Liver (tissue), 9 donors: Measurements from ENCODE around the gene SGMS1. TPM values are rescaled to one million over a fixed set of nuclear protein-coding genes. Genes with fewer than 3 reads are reported as not detected.

Experiments used
- DNase-seq: peaks from one replicate; pipeline ENCODE4 v3.0.0-alpha.2; 2017; ENCODE audit warnings: low spot score
- H3K27ac ChIP-seq, 2 donors: one replicate each; pipeline ENCODE4 v1.7.0; 2013; ENCODE audit warnings: inconsistent platforms in 2 of 2, low read length in 2 of 2, control low read depth in 1 of 2, low read depth in 1 of 2, mild to moderate bottlenecking in 1 of 2
- H3K27me3 ChIP-seq, 4 donors: one replicate each; pipeline versions ENCODE4 v1.6.1 to v1.7.0; 2013; ENCODE audit warnings: low read length in 3 of 4, inconsistent platforms in 1 of 4, mild to moderate bottlenecking in 1 of 4, moderate library complexity in 1 of 4; ENCODE audit not compliant: control insufficient read depth in 4 of 4, insufficient read depth in 4 of 4
- H3K36me3 ChIP-seq, 4 donors: one replicate each; pipeline versions ENCODE4 v1.6.1 to v1.7.0; 2013; ENCODE audit warnings: low read length in 3 of 4, mild to moderate bottlenecking in 3 of 4, low read depth in 1 of 4, moderate library complexity in 1 of 4; ENCODE audit not compliant: control insufficient read depth in 4 of 4, insufficient read depth in 3 of 4
- H3K4me1 ChIP-seq, 4 donors: one replicate each; pipeline versions ENCODE4 v1.6.1 to v1.7.0; 2013; ENCODE audit warnings: low read length in 3 of 4, mild to moderate bottlenecking in 3 of 4, moderate library complexity in 1 of 4; ENCODE audit not compliant: control insufficient read depth in 4 of 4, insufficient read depth in 4 of 4
- H3K4me3 ChIP-seq, 3 donors: one replicate each; pipeline versions ENCODE4 v1.6.1 to v1.7.0; 2013; ENCODE audit warnings: low read length in 3 of 3, control low read depth in 1 of 3, low read depth in 1 of 3, mild to moderate bottlenecking in 1 of 3
- H3K9ac ChIP-seq, 2 donors: one replicate each; pipeline ENCODE4 v1.7.0; 2013; ENCODE audit warnings: low read length in 2 of 2, mild to moderate bottlenecking in 2 of 2, moderate library complexity in 2 of 2, control low read depth in 1 of 2, low read depth in 1 of 2
- H3K9me3 ChIP-seq, 4 donors: one replicate each; pipeline versions ENCODE4 v1.6.1 to v1.7.0; 2013; ENCODE audit warnings: low read length in 3 of 4; ENCODE audit not compliant: control insufficient read depth in 4 of 4
- ATF3 ChIP-seq: IDR thresholded peaks from 2 replicates; pipeline ENCODE4 v1.6.1; 2016; ENCODE audit warnings: antibody characterized with exemption
- CTCF ChIP-seq: fragments of 150-350 bp; IDR thresholded peaks from 2 replicates; pipeline ENCODE4 v1.5.1; 2017; ENCODE audit warnings: improper control_type of control experiment, low read depth, low read length; ENCODE audit not compliant: missing input control
- EGR1 ChIP-seq, 2 donors: IDR thresholded peaks; 2 replicates each; pipeline ENCODE4 v1.6.1; 2016 to 2018; ENCODE audit warnings: antibody characterized with exemption in 2 of 2, low read depth in 2 of 2
- FOXA1 ChIP-seq: IDR thresholded peaks from 2 replicates; pipeline ENCODE4 v1.6.1; 2016; ENCODE audit warnings: antibody characterized with exemption
- FOXA2 ChIP-seq: IDR thresholded peaks from 2 replicates; pipeline ENCODE4 v1.6.1; 2016; ENCODE audit warnings: antibody characterized with exemption
- GABPA ChIP-seq, 2 donors: IDR thresholded peaks in 1 of 2; conservative IDR thresholded peaks in 1 of 2; 2 replicates each; pipeline ENCODE4 v1.6.1; 2016; ENCODE audit warnings: antibody characterized with exemption in 2 of 2, mild to moderate bottlenecking in 1 of 2, moderate library complexity in 1 of 2
- HNF4A ChIP-seq, 2 donors: conservative IDR thresholded peaks; 2 replicates each; pipeline ENCODE4 v1.6.1; 2016; ENCODE audit warnings: antibody characterized with exemption in 2 of 2, mild to moderate bottlenecking in 2 of 2
- HNF4G ChIP-seq: IDR thresholded peaks from 2 replicates; pipeline ENCODE4 v1.6.1; 2016; ENCODE audit warnings: antibody characterized with exemption
- JUND ChIP-seq, 2 donors: IDR thresholded peaks; 2 replicates each; pipeline ENCODE4 v1.6.1; 2016; ENCODE audit warnings: antibody characterized with exemption in 2 of 2
- NR2F2 ChIP-seq: IDR thresholded peaks from 2 replicates; pipeline ENCODE4 v1.6.1; 2016; ENCODE audit warnings: antibody characterized with exemption
- RAD21 ChIP-seq, 2 donors: IDR thresholded peaks; 2 replicates each; pipeline ENCODE4 v1.6.1; 2016; ENCODE audit warnings: antibody characterized with exemption in 2 of 2, mild to moderate bottlenecking in 2 of 2
- REST ChIP-seq: IDR thresholded peaks from 2 replicates; pipeline ENCODE4 v1.6.1; 2016; ENCODE audit warnings: antibody characterized with exemption, mild to moderate bottlenecking
- RXRA ChIP-seq, 2 donors: IDR thresholded peaks; 2 replicates each; pipeline ENCODE4 v1.6.1; 2017 to 2018; ENCODE audit warnings: antibody characterized with exemption in 2 of 2, mild to moderate bottlenecking in 1 of 2
- TAF1 ChIP-seq: conservative IDR thresholded peaks from 2 replicates; pipeline ENCODE4 v1.6.1; 2016; ENCODE audit warnings: antibody characterized with exemption, mild to moderate bottlenecking
- YY1 ChIP-seq: IDR thresholded peaks from 2 replicates; pipeline ENCODE4 v1.6.1; 2016; ENCODE audit warnings: antibody characterized with exemption, mild to moderate bottlenecking
- WGBS: extraction: QIAGEN DNeasy Blood & Tissue Kit; methylation state at CpG from one replicate; pipeline ENCODE4 v1.1.7; 2013; 5-methylcytosine and 5-hydroxymethylcytosine counted together
- polyA plus RNA-seq, 2 donors: library from polyadenylated mRNA; stranded (reverse) in 1 of 2; unstranded in 1 of 2; fragments of 200-250 nt in 1 of 2; fragments of >200 nt in 1 of 2; fragmentation: Nextera tagmentation in 1 of 2; extraction: Ambion mirVana in 1 of 2; gene quantifications; one replicate each; pipeline versions ENCODE4 v1.2.1 to v1.2.3, GENCODE V29; 2013 to 2015
- total RNA-seq, 2 donors: library from RNA; depleted of rRNA; stranded (reverse); fragments of >200 nt; gene quantifications; one replicate each; pipeline ENCODE4 v1.2.3, GENCODE V29; 2014
- TF ChIP-seq, protein P1 (sequence below): IDR thresholded peaks from 2 replicates; pipeline ENCODE4 v1.6.1; 2016; ENCODE audit warnings: antibody characterized with exemption
- TF ChIP-seq, protein P2 (sequence below): IDR thresholded peaks from 2 replicates; pipeline ENCODE4 v1.6.1; 2016; ENCODE audit warnings: antibody characterized with exemption
- donor health status: healthy.
- donor health status: healthy.
- donor health status: healthy.
- donor health status: healthy.
- donor health status: healthy.

SGMS1 gene
- total and polyA plus RNA-seq, 4 donors, result 6.8 to 98.2 (median 21.1) TPM

GRCh38 chr10:50627443-50627842 lies 3.7 kb upstream of the SGMS1 start:
- 96% methylated on average over 1 of the region's 1 CpG for WGBS
- TF ChIP-seq, protein P1, sequence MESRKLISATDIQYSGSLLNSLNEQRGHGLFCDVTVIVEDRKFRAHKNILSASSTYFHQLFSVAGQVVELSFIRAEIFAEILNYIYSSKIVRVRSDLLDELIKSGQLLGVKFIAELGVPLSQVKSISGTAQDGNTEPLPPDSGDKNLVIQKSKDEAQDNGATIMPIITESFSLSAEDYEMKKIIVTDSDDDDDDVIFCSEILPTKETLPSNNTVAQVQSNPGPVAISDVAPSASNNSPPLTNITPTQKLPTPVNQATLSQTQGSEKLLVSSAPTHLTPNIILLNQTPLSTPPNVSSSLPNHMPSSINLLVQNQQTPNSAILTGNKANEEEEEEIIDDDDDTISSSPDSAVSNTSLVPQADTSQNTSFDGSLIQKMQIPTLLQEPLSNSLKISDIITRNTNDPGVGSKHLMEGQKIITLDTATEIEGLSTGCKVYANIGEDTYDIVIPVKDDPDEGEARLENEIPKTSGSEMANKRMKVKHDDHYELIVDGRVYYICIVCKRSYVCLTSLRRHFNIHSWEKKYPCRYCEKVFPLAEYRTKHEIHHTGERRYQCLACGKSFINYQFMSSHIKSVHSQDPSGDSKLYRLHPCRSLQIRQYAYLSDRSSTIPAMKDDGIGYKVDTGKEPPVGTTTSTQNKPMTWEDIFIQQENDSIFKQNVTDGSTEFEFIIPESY, result no peak
- TF ChIP-seq FOXA1 (no peak), YY1 (no peak), HNF4A (conservative IDR thresholded peaks at IDR 0.05) (no peak), FOXA2 (no peak), RAD21 (IDR thresholded peaks at IDR 0.05) (no peak), GABPA (IDR thresholded peaks at IDR 0.05 in 1 of 2, conservative IDR thresholded peaks at IDR 0.05 in 1 of 2) (no peak), NR2F2 (no peak), ATF3 (no peak), CTCF (no peak), RXRA (IDR thresholded peaks at IDR 0.05) (no peak), JUND (IDR thresholded peaks at IDR 0.05) (no peak), HNF4G (no peak), TAF1 (no peak), REST (no peak), EGR1 (IDR thresholded peaks at IDR 0.05; ENCODE audit: low read depth in 2 of 2) (no peak)
- TF ChIP-seq, protein P2, sequence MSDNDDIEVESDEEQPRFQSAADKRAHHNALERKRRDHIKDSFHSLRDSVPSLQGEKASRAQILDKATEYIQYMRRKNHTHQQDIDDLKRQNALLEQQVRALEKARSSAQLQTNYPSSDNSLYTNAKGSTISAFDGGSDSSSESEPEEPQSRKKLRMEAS, result no peak
- Histone ChIP-seq H3K4me1 (peaks cover 0 to 6% (median 2%) of the 10 kb centered on the region in 4 donors), H3K9ac (no peak overlapping the region), H3K27me3 (no peaks in the 10 kb centered on the region), H3K27ac (no peak overlapping the region), H3K4me3 (no peak overlapping the region), H3K36me3 (peaks cover 0 to 12% (median 0%) of the 10 kb centered on the region in 4 donors), H3K9me3 (no peaks in the 10 kb centered on the region)
- DNase-seq, result no peak
